HUES64 (cell line): ENCODE measurements around the gene CNRIP1.
"Not testable (repeated sequence)": the region's sequence is repeated elsewhere in the genome, so short reads cannot be mapped to it uniquely, and the experiment has no call there.

ENCODE experiments used
- H3K27ac ChIP-seq: 2 replicates; pipeline ENCODE4 v1.7.0; 2013; ENCODE audit warnings: low read depth, low read length, inconsistent platforms
- H3K27me3 ChIP-seq: 2 replicates; pipeline ENCODE4 v1.6.1; 2013; ENCODE audit warnings: mild to moderate bottlenecking, low read length; ENCODE audit not compliant: insufficient read depth
- H3K36me3 ChIP-seq: 2 replicates; pipeline ENCODE4 v1.6.1; 2013; ENCODE audit warnings: mild to moderate bottlenecking, low read length; ENCODE audit not compliant: insufficient read depth
- H3K4me1 ChIP-seq: 2 replicates; pipeline ENCODE4 v1.6.1; 2013; ENCODE audit warnings: mild to moderate bottlenecking, low read length, moderate library complexity; ENCODE audit not compliant: insufficient read depth
- H3K4me3 ChIP-seq: 2 replicates; pipeline ENCODE4 v1.5.1; 2013; ENCODE audit warnings: mild to moderate bottlenecking, low read length, moderate library complexity
- H3K9ac ChIP-seq: 2 replicates; pipeline ENCODE4 v1.6.1; 2013; ENCODE audit warnings: mild to moderate bottlenecking, low read depth, low read length
- H3K9me3 ChIP-seq: 2 replicates; pipeline ENCODE4 v1.6.1; 2013; ENCODE audit warnings: low read depth, low read length; ENCODE audit not compliant: insufficient read depth
- WGBS: fragments of 150-250, 120-280 bp; methylation state at CpG from one replicate; pipeline ENCODE4 v1.1.7; 2013; ENCODE audit warnings: missing lambda C conversion rate; 5-methylcytosine and 5-hydroxymethylcytosine counted together

Gene CNRIP1

DNA sequence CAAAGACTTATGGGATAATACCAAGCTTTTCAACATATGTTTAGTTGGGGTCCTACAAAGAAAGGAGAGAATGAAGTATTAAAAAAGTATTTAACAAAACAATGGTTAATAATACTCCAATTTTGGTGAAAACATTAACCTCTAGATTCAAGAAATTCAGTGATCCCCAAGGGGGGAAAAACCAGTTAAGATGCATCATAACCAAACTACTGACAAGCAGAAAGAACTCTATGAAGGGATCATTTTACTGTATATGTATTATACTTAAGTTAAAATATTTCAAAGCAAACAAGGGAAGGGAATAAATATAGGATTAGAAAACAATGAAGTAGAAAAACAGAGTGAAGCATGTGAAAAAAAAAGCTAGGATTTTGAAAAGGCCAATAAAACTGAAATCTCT, 8.7 kb downstream of the CNRIP1 start:
- H3K9ac ChIP-seq = no peak overlapping the region
- H3K27ac ChIP-seq = no peak overlapping the region
- H3K4me3 ChIP-seq = no peak overlapping the region
- H3K36me3 ChIP-seq = no peaks in the 10 kb centered on the region
- no peaks in the 10 kb centered on the region for H3K4me1 ChIP-seq
- H3K27me3 ChIP-seq = no peaks in the 10 kb centered on the region; the same call in 1 of the 2 replicates
- H3K9me3 ChIP-seq = no peaks in the 10 kb centered on the region

- Histone ChIP-seq H3K27ac (no peak overlapping the region), H3K4me1 (no peaks in the 10 kb centered on the region), H3K36me3 (no peaks in the 10 kb centered on the region), H3K9me3 (no peaks in the 10 kb centered on the region), H3K9ac (no peak overlapping the region), H3K4me3 (no peak overlapping the region), H3K27me3 (no peaks in the 10 kb centered on the region; the same call in 1 of the 2 replicates)
Measured at GRCh38 chr2:68309426-68309825, 10.3 kb downstream of the CNRIP1 start.

- H3K9me3 ChIP-seq, H3K4me3 ChIP-seq, H3K36me3 ChIP-seq, H3K27ac ChIP-seq, H3K9ac ChIP-seq, H3K27me3 ChIP-seq, H3K4me1 ChIP-seq: not testable (repeated sequence)
- WGBS = 97% methylated on average over 1 of the region's 1 CpG
Measured at GRCh38 chr2:68303902-68304272, 15.9 kb downstream of the CNRIP1 start.

GRCh38 chr2:68303033-68303901, 16.5 kb downstream of the CNRIP1 start:
- no peaks in the 10 kb centered on the region for H3K9me3 ChIP-seq

DNA sequence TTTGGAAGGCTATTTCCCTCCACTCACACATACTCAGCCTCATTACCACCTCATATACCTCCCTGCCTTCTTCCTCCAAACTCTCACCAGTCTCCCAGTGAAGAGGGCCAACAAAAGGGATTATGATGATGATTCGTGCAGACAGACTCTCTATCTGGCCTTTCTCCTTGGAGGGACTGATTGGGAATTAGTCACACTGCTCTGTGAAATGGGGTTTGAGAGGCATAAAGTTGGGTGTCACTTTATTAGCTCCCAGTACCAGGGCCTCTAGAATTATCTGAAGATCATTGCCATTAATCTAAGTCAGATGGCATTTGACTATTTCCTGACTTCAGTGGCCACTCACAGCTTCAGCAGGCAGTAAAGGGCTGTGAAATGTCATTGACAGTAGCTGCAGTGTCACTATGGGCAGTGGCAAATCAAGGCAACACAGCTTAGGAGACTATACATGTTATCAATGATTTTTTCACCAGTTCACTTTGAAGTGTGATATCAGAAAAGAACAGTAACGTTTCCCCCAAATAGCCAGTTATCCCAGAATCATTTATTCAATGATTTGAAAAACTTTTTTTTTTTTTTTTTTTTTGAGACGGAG, 17.4 kb downstream of the CNRIP1 start:
- Histone ChIP-seq H3K9ac (no peak overlapping the region), H3K36me3 (no peaks in the 10 kb centered on the region), H3K27me3 (no peaks in the 10 kb centered on the region), H3K4me3 (no peak overlapping the region), H3K4me1 (no peaks in the 10 kb centered on the region), H3K9me3 (no peaks in the 10 kb centered on the region), H3K27ac (no peak overlapping the region)
- 50% methylated on average over 1 of the region's 3 CpGs for WGBS

More at GRCh38 chr2:68303033-68303901, 16.5 kb downstream of the CNRIP1 start:
- WGBS = 86% methylated on average over 10 of the region's 12 CpGs
- no peaks in the 10 kb centered on the region for H3K36me3 ChIP-seq
- no peaks in the 10 kb centered on the region for H3K4me1 ChIP-seq
- no peak overlapping the region for H3K27ac ChIP-seq
- H3K9ac ChIP-seq = no peak overlapping the region
- H3K4me3 ChIP-seq = no peak overlapping the region
- no peaks in the 10 kb centered on the region for H3K27me3 ChIP-seq

GRCh38 chr2:68295516-68295915, 24.2 kb downstream of the CNRIP1 start:
- no peaks in the 10 kb centered on the region for H3K27me3 ChIP-seq
- no peaks in the 10 kb centered on the region for H3K36me3 ChIP-seq
- no peak overlapping the region for H3K4me3 ChIP-seq
- H3K4me1 ChIP-seq = no peaks in the 10 kb centered on the region
- H3K9me3 ChIP-seq = no peaks in the 10 kb centered on the region
- H3K9ac ChIP-seq = no peak overlapping the region
- no peak overlapping the region for H3K27ac ChIP-seq

DNA sequence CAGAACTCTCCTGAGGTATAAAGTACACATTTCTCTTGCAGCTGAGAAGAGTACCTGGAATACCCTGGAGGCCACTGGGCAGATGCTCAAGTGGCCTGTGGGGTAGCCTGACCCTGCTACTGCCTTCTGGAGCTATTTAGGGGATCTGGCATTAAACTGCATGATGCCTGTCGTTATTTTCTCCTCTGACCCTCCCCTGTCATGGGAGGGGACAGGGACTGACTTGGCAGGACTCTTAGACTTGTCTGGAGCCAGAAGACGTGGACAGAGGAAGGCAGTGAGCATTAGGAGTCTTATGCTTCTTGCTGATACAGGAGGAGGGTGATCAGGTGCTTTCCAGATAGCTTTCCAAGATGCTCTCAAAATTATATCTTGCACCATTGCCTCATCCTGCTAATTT, 24.8 kb downstream of the CNRIP1 start:
- Histone ChIP-seq H3K36me3 (no peaks in the 10 kb centered on the region), H3K27ac (no peak overlapping the region), H3K4me1 (no peaks in the 10 kb centered on the region), H3K9ac (no peak overlapping the region), H3K9me3 (no peaks in the 10 kb centered on the region), H3K27me3 (no peaks in the 10 kb centered on the region), H3K4me3 (no peak overlapping the region)
- 66% methylated on average over 2 of the region's 2 CpGs for WGBS

- H3K9ac ChIP-seq = no peak overlapping the region
- H3K4me1 ChIP-seq = no peaks in the 10 kb centered on the region
- H3K36me3 ChIP-seq = no peaks in the 10 kb centered on the region
- H3K27ac ChIP-seq = no peak overlapping the region
- H3K27me3 ChIP-seq = no peaks in the 10 kb centered on the region
- 80% methylated on average over 1 of the region's 3 CpGs for WGBS
- no peaks in the 10 kb centered on the region for H3K9me3 ChIP-seq
- no peak overlapping the region for H3K4me3 ChIP-seq
Measured at GRCh38 chr2:68294187-68294586, 25.6 kb downstream of the CNRIP1 start.

GRCh38 chr2:68293755-68294154, 26.0 kb downstream of the CNRIP1 start:
- H3K4me3 ChIP-seq = no peak overlapping the region
- H3K4me1 ChIP-seq = no peaks in the 10 kb centered on the region
- H3K9ac ChIP-seq = no peak overlapping the region
- no peaks in the 10 kb centered on the region for H3K27me3 ChIP-seq
- H3K27ac ChIP-seq = no peak overlapping the region
- WGBS = 94% methylated on average over 6 of the region's 6 CpGs
- no peaks in the 10 kb centered on the region for H3K36me3 ChIP-seq
- H3K9me3 ChIP-seq = no peaks in the 10 kb centered on the region

GRCh38 chr2:68293024-68293423, 26.7 kb downstream of the CNRIP1 start:
- Histone ChIP-seq H3K27me3 (no peaks in the 10 kb centered on the region), H3K4me1 (no peaks in the 10 kb centered on the region)
- WGBS = 96% methylated on average over 4 of the region's 4 CpGs

DNA sequence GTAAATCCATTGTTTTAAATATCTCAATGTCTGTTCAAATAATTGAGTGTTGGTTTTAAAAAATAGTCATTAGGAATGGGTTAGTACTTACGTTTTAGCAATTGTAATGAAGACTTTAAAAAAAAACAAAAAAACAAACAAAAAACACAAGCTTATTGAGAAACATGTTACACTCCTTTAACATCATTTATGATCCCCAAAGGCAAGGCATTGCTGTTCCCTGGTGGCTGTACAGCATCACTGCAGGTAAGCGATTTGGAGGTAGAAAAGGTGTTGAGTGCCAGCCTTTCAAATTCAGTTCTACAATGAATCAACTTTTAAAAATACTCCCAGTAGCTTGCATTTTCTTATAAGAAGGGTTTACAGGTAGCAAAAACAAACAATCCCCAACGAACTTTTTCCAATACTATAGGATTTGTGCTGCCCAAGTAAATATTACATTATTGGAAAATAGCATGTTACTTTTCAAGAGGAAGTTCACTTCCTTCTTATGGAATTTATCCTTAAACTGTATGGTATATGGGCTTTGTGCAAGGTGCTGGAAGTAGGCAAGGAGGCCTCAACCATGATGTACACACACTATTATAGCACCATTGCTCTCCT, 27.5 kb downstream of the CNRIP1 start:
- H3K9ac ChIP-seq = no peak overlapping the region
- H3K4me3 ChIP-seq = no peak overlapping the region
- 38% methylated on average over 1 of the region's 3 CpGs for WGBS
- no peak overlapping the region for H3K27ac ChIP-seq
- H3K9me3 ChIP-seq = no peaks in the 10 kb centered on the region
- no peaks in the 10 kb centered on the region for H3K27me3 ChIP-seq
- H3K4me1 ChIP-seq = no peaks in the 10 kb centered on the region
- H3K36me3 ChIP-seq = no peaks in the 10 kb centered on the region

More at GRCh38 chr2:68293024-68293423, 26.7 kb downstream of the CNRIP1 start:
- no peaks in the 10 kb centered on the region for H3K36me3 ChIP-seq
- H3K4me3 ChIP-seq = no peak overlapping the region
- no peak overlapping the region for H3K9ac ChIP-seq
- H3K27ac ChIP-seq = no peak overlapping the region
- no peaks in the 10 kb centered on the region for H3K9me3 ChIP-seq
